Nephron progenitor cell (in vitro differentiated cells): ENCODE measurements around the gene RTP4.

Experiments used
- DNase-seq: peaks from one replicate; pipeline ENCODE4 v3.0.0; 2021
- H3K27ac Mint-ChIP-seq: 2 replicates; pipeline ENCODE4 v1.8.0; 2021; ENCODE audit warnings: mild to moderate bottlenecking, moderate library complexity, mixed read lengths
- H3K27me3 Mint-ChIP-seq: 2 replicates; pipeline ENCODE4 v1.8.0; 2021; ENCODE audit warnings: mild to moderate bottlenecking, low read depth, mixed read lengths; ENCODE audit not compliant: poor library complexity
- H3K36me3 Mint-ChIP-seq: 2 replicates; pipeline ENCODE4 v1.8.0; 2021; ENCODE audit warnings: low read depth, mixed read lengths
- H3K4me1 Mint-ChIP-seq: 2 replicates; pipeline ENCODE4 v1.8.0; 2021; ENCODE audit warnings: mixed read lengths
- H3K4me3 Mint-ChIP-seq: 2 replicates; pipeline ENCODE4 v1.8.0; 2021; ENCODE audit warnings: mild to moderate bottlenecking, moderate library complexity, mixed read lengths
- H3K9me3 Mint-ChIP-seq: 2 replicates; pipeline ENCODE4 v1.8.0; 2021; ENCODE audit warnings: mild to moderate bottlenecking, moderate library complexity, mixed read lengths
- TF ChIP-seq, protein P1 (sequence below): fragments of 200-600 bp; sonication (generic); IDR thresholded peaks from 2 replicates; pipeline ENCODE4 v1.5.0; 2021; ENCODE audit warnings: antibody characterized with exemption

Gene RTP4

DNA sequence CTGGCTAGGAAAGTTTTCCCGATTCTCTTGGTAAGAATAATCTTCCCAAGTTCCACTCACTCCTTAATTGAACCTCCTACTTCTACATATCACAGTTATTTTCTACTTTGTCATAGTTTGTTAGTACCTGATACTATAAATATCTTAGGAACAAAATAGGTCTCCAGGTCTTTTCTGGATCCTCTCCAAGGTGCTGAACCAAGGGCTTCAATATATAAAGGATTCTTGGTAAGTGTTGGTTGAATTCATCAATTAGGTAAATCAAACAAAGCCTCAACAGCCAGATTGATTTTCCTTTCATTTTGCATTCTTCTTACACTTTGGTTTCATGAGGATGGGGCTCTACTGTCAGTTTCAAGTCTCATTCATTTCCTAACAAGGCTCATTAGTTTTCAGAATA is 27.6 kb upstream of the RTP4 start:
- Mint-ChIP-seq H3K4me1 (peaks cover 22% of the 10 kb centered on the region), H3K4me3 (no peak overlapping the region), H3K9me3 (no peaks in the 10 kb centered on the region), H3K36me3 (no peaks in the 10 kb centered on the region), H3K27ac (no peak overlapping the region), H3K27me3 (peaks cover 13% of the 10 kb centered on the region)
- DNase-seq: no peak
- TF ChIP-seq, protein P1, sequence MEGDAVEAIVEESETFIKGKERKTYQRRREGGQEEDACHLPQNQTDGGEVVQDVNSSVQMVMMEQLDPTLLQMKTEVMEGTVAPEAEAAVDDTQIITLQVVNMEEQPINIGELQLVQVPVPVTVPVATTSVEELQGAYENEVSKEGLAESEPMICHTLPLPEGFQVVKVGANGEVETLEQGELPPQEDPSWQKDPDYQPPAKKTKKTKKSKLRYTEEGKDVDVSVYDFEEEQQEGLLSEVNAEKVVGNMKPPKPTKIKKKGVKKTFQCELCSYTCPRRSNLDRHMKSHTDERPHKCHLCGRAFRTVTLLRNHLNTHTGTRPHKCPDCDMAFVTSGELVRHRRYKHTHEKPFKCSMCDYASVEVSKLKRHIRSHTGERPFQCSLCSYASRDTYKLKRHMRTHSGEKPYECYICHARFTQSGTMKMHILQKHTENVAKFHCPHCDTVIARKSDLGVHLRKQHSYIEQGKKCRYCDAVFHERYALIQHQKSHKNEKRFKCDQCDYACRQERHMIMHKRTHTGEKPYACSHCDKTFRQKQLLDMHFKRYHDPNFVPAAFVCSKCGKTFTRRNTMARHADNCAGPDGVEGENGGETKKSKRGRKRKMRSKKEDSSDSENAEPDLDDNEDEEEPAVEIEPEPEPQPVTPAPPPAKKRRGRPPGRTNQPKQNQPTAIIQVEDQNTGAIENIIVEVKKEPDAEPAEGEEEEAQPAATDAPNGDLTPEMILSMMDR: no peak

DNA sequence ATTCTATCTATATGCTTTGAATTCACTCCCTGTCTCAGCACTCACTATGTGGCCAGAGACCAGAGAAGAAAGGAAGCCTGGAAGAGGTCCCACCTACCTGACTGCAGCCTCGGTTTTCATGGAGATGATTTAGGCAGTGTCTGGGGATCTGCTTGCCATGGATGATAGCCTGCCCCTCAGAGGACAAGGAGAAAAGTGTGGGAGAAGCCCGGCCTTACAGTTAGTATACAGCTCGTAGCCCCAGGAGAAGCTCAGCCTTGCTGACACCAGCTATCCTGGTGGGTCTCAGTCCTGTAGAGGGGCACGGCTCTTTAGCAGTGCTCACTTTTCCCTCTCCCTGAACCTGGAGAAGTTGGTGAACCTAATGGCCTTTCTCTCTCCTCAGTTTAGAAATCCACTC is 25.9 kb upstream of the RTP4 start:
- Mint-ChIP-seq H3K4me1 (peaks cover 16% of the 10 kb centered on the region), H3K27ac (no peak overlapping the region), H3K4me3 (no peak overlapping the region), H3K27me3 (peaks cover 13% of the 10 kb centered on the region), H3K9me3 (no peaks in the 10 kb centered on the region), H3K36me3 (no peaks in the 10 kb centered on the region)
- no peak for DNase-seq
- TF ChIP-seq, protein P1: no peak

DNA sequence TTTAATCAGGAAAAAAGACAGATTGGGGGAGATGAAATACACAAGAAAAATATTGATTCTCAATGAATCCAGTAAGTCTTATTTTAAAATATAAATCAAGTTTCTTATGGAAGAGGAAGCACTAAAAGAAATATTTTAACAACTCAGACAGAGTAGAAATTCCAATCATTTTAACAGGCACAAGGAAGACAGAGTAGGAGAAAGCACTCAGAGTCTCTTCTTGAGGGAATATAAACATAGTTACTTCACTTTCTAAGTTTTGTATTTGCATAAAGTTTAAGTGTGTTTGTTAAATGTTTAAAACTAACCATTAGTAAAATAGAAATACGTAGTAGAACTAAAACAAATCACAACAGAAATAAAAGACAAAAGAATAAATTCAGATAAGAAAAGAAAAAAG is 24.5 kb upstream of the RTP4 start:
- TF ChIP-seq, protein P1: no peak
- no peaks in the 10 kb centered on the region for H3K36me3 Mint-ChIP-seq
- DNase-seq: no peak
- no peak overlapping the region for H3K4me3 Mint-ChIP-seq
- peaks cover 5% of the 10 kb centered on the region for H3K4me1 Mint-ChIP-seq
- peaks cover 10% of the 10 kb centered on the region for H3K27me3 Mint-ChIP-seq
- no peak overlapping the region for H3K27ac Mint-ChIP-seq
- no peaks in the 10 kb centered on the region for H3K9me3 Mint-ChIP-seq

DNA sequence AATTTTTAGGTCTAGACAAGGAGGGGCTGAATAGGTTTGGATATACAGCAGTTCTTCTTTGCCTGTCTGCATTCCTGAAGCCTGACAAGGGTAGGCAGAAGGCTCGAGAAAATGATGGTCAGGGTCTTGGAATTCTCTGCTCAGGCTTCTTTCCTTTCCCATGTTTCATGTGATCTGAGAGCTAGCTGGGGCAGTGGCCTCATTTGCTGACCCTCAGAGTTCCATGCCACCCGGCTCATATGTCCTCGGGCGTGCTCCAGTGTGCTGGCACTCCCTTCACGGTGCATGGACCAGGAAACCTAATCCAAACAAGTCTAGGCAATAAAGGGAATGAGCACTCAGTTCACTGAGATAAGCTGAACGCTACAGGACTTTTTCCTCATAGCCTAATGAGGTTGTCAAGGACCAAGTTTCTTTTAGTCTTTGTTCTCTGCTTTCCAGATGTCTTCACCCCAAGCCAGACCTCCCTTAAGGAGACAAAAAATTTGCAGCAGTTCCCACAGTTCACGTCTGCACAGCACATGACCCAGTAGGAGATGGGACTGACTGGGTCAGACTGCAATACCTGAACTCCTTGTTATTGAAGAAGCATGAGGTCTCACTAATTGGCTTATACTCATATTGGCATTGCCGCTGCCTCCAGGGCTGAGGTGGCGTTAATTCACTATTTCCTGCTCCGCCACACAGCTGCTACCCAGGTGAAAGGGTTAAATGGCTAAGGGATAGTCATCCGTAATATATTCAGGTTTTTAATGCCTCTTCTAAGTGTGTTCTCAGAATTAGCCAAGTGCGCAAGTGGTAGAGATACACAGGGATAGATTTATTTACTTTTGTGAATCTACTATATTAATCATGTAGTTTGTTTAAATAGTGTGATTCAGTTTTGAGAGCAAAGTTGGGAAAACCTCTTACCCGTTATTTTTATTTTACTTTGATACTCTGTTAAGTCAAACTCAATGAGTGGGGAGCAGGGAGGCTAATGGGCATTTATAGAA is 15.3 kb upstream of the RTP4 start:
- peak; percentile 36 for DNase-seq
- Mint-ChIP-seq H3K36me3 (no peaks in the 10 kb centered on the region), H3K27me3 (no peaks in the 10 kb centered on the region), H3K4me3 (no peak overlapping the region), H3K4me1 (peaks cover 18% of the 10 kb centered on the region), H3K9me3 (no peaks in the 10 kb centered on the region), H3K27ac (peak overlapping the region; percentile 50)
- TF ChIP-seq, protein P1: no peak

DNA sequence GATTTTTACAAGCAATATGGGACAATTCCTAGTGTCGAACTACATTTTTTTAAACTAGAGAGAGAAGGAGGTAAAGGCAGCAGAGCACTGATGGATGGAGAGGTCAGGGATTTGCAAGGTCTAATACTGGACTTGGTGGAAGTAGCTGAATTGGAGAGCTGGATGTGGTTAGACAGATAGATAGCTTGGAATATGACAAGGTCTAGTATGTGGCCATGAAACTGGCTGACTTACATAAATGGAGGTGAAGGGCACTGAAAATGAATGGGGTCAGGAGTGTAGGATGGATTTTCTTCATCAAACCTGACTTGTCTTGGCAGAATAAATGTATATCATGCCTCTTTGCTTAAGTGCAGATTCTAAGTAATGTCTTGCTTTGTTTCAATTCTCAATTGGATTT is 10.1 kb upstream of the RTP4 start:
- Mint-ChIP-seq H3K4me1 (peaks cover 42% of the 10 kb centered on the region), H3K9me3 (no peaks in the 10 kb centered on the region), H3K36me3 (no peaks in the 10 kb centered on the region), H3K27me3 (no peaks in the 10 kb centered on the region), H3K4me3 (no peak overlapping the region), H3K27ac (no peak overlapping the region)
- no peak for DNase-seq
- TF ChIP-seq, protein P1: no peak
